ENCODE results near the gene UBE2U. TPM values are rescaled to one million over a fixed set of nuclear protein-coding genes. Genes with fewer than 3 reads are reported as not detected.

The UBE2U gene
- total RNA-seq, 8 experiments from 2014 or later, result 0.47 TPM; not detected in 7

DNA sequence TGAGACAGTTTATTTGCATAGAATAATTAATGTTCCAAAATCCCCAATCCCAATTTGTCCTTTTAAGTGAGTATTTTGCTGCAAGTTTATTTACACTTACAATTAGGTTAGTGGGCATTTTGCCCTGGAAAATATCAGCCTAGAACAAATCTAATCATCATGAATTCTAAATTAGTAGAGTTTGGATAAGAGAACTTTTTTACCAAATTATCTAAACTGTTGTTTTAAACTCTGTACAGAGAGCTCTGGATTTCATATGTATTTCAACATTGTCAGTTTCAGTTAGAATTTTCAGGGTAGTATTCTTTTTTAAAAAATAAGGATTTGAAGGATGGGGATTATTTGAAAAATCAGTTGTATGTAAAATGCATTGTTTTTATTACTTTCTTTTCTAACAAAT is 27.8 kb upstream of the UBE2U start:
- no peaks in the 10 kb centered on the region for H3K4me1 ChIP-seq (replicated peaks in 1 of 2)
- in situ Hi-C loops (cut with MboI; ENCODE audit: low pct_unique_long_range_greater_than_20kb in 2 of 9, low sequenced_read_pairs in 9 of 9, unreplicated experiment in 9 of 9), result no loop called here
- no peak for ATAC-seq (replicated peaks in 6 of 8)
- H3K27ac ChIP-seq, result no peak overlapping the region
- H3K4me3 ChIP-seq, result no peak overlapping the region

DNA sequence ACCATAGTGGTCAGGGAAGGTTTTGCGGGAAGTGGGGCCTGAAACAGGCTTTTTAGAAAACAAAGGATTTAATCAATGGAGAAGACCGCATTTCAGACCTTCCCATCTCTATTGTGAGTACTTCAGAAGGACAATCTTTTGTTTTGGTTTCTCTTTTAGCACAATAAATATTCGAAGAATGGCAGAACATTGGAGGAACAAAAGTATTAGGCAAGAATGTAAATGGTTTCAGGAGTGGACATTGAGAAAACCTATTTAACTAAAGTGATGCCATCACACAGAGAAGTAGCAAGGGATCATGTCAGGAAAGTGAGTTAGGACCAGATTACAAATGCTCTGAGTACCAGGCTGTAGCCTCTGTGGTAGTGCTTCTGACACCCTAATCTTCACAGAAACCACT is 26.8 kb upstream of the UBE2U start:
- WGBS, 10 experiments, result 36 to 90% (median 72%) methylated on average over 1 to 3 of the region's 3 CpGs; no CpG with 5 or more reads in 1 of the 10 experiments
- in situ Hi-C loops (cut with MboI; ENCODE audit: low pct_unique_long_range_greater_than_20kb in 2 of 9, low sequenced_read_pairs in 9 of 9, unreplicated experiment in 9 of 9), result no loop called here
- no peak overlapping the region for H3K27ac ChIP-seq
- H3K4me1 ChIP-seq (replicated peaks in 1 of 2), result no peaks in the 10 kb centered on the region
- no peak overlapping the region for H3K4me3 ChIP-seq
- peak in 2 of 8 experiments; percentile 44 to 57 for ATAC-seq (replicated peaks in 6 of 8)

DNA sequence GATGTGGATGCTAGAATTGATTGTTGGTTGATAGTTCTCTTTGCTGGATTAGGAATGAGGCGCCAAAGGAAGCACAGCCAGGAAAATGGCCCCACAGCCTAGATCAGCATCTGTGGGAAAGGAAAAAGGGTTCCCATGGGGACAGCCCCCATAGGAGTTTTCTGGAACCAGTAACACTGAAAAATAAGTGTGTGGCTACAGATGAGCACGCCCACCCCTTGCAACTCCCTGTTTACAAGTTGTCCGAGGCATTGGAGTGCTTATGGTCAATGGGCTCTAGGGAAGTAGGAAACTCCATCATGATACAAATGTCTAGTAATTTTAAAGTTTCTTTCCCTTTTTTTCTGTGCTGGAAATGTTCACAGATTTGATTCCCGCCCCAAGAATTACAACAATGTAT is 23.8 kb upstream of the UBE2U start:
- 67 to 100% (median 93%) methylated on average over 1 to 4 of the region's 4 CpGs; no CpG with 5 or more reads in 1 of the 10 experiments for WGBS, 10 experiments
- no peak for ATAC-seq (replicated peaks in 6 of 8)
- in situ Hi-C loops (cut with MboI; ENCODE audit: low pct_unique_long_range_greater_than_20kb in 2 of 9, low sequenced_read_pairs in 9 of 9, unreplicated experiment in 9 of 9), result no loop called here
- no peak overlapping the region for H3K4me3 ChIP-seq
- H3K27ac ChIP-seq, result no peak overlapping the region
- no peaks in the 10 kb centered on the region for H3K4me1 ChIP-seq (replicated peaks in 1 of 2)

DNA sequence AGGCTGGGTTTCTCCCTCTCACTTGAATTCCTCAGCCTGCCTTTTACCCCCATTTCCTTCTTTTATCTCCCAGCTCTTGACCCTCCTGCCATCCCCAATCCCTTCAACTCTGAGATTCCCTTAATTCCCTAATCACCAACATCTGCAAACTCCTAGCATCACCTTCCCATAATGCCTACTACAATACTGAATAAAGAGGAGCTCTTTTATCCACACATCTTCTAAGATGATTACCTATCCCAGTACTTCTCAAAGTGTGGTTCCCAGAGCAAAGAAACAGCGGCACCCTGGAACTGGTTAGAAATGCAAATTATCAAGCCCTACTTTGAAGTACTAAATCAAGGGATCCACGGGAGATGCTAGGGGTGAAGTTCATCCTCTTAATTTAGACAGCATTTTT is 21.2 kb upstream of the UBE2U start:
- H3K27ac ChIP-seq, result no peak overlapping the region
- in situ Hi-C loops (cut with MboI; ENCODE audit: low pct_unique_long_range_greater_than_20kb in 2 of 9, low sequenced_read_pairs in 9 of 9, unreplicated experiment in 9 of 9), result no loop called here
- no peak overlapping the region for H3K4me3 ChIP-seq
- ATAC-seq (replicated peaks in 6 of 8), result no peak
- no peaks in the 10 kb centered on the region for H3K4me1 ChIP-seq (replicated peaks in 1 of 2)
- WGBS, 10 experiments, result 67 to 100% (median 88%) methylated on average over 1 to 2 of the region's 2 CpGs; no CpG with 5 or more reads in 3 of the 10 experiments

- in situ Hi-C loops (cut with MboI; ENCODE audit: low pct_unique_long_range_greater_than_20kb in 2 of 9, low sequenced_read_pairs in 9 of 9, unreplicated experiment in 9 of 9), result no loop called here
- no peak for ATAC-seq (replicated peaks in 6 of 8)
- H3K4me3 ChIP-seq, result no peak overlapping the region
- H3K27ac ChIP-seq, result no peak overlapping the region
- H3K4me1 ChIP-seq (replicated peaks in 1 of 2), result no peaks in the 10 kb centered on the region
- 43 to 100% (median 83%) methylated on average over 1 to 5 of the region's 5 CpGs; no CpG with 5 or more reads in 1 of the 10 experiments for WGBS, 10 experiments
Measured at GRCh38 chr1:64183395-64184002, 19.9 kb upstream of the UBE2U start.

DNA sequence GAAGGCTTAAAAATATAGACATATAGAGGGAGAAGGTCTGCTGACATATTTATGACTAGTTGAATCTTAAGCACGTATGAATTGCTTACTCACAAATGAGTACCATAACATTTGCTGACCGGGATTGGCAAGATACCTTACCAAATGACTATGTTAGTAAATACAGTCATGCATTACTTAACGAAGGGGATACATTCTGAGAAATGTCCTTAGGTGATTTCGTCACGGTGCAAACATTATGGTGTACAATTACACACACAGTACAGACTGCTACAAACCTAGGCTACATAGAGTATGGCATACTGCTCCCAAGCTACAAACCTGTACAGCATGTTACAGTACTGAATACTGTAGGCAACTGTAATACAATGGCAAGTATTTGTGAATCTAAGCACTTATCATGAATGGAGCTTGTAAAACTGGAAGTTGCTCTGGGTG is 19.4 kb upstream of the UBE2U start:
- Histone ChIP-seq H3K4me3 (no peak overlapping the region), H3K4me1 (replicated peaks in 1 of 2) (no peaks in the 10 kb centered on the region), H3K27ac (no peak overlapping the region)
- in situ Hi-C loops (cut with MboI; ENCODE audit: low pct_unique_long_range_greater_than_20kb in 2 of 9, low sequenced_read_pairs in 9 of 9, unreplicated experiment in 9 of 9), result no loop called here
- 24 to 98% (median 82%) methylated on average over 1 to 5 of the region's 5 CpGs for WGBS, 10 experiments
- ATAC-seq (replicated peaks in 6 of 8), result peak in 4 of 8 experiments; percentile 26 to 45 (median 32)

- 63 to 100% (median 95%) methylated on average over 4 to 8 of the region's 10 CpGs; no CpG with 5 or more reads in 3 of the 10 experiments for WGBS, 10 experiments
- Histone ChIP-seq H3K27ac (no peak overlapping the region), H3K4me1 (replicated peaks in 1 of 2) (no peaks in the 10 kb centered on the region), H3K4me3 (no peak overlapping the region)
- in situ Hi-C loops (cut with MboI; ENCODE audit: low pct_unique_long_range_greater_than_20kb in 2 of 9, low sequenced_read_pairs in 9 of 9, unreplicated experiment in 9 of 9), result no loop called here
- ATAC-seq (replicated peaks in 6 of 8), result no peak
Measured at GRCh38 chr1:64186138-64186897, 17.1 kb upstream of the UBE2U start.

- H3K27ac ChIP-seq, result no peak overlapping the region
- H3K4me3 ChIP-seq, result no peak overlapping the region
- in situ Hi-C loops (cut with MboI; ENCODE audit: low pct_unique_long_range_greater_than_20kb in 2 of 9, low sequenced_read_pairs in 9 of 9, unreplicated experiment in 9 of 9), result no loop called here
- no peak for ATAC-seq (replicated peaks in 6 of 8)
- WGBS, 10 experiments, result 17 to 100% (median 70%) methylated on average over 1 to 4 of the region's 7 CpGs; no CpG with 5 or more reads in 4 of the 10 experiments
- no peaks in the 10 kb centered on the region for H3K4me1 ChIP-seq (replicated peaks in 1 of 2)
Measured at GRCh38 chr1:64186898-64187280, 16.5 kb upstream of the UBE2U start.

DNA sequence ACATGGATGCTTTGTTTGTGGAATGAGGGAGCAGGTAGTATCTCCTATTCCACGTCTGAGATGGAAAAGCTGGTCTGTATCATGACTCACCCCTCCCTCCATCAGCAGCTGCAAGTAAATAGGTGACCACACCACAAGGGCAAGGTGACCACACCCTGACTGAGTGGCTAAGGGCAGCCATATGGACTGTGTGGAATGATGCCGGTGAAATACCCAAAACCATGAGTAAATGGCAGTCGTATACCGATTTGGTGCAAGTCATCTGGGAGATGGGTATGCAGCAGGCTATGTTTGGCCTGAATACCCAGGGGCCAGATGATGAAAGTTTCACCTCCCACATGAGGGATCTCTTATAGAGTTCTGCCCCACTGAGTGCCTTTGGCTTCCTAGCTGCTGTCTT is 15.8 kb upstream of the UBE2U start:
- Histone ChIP-seq H3K4me3 (no peak overlapping the region), H3K27ac (no peak overlapping the region), H3K4me1 (replicated peaks in 1 of 2) (no peaks in the 10 kb centered on the region)
- in situ Hi-C loops (cut with MboI; ENCODE audit: low pct_unique_long_range_greater_than_20kb in 2 of 9, low sequenced_read_pairs in 9 of 9, unreplicated experiment in 9 of 9), result no loop called here
- ATAC-seq (replicated peaks in 6 of 8), result peak in 2 of 8 experiments; percentile 52 to 93
- WGBS, 10 experiments, result 100% methylated on average over 1 to 3 of the region's 4 CpGs; no CpG with 5 or more reads in 7 of the 10 experiments

GRCh38 chr1:64192290-64192689 is 11.1 kb upstream of the UBE2U start:
- in situ Hi-C loops (cut with MboI; ENCODE audit: low pct_unique_long_range_greater_than_20kb in 2 of 9, low sequenced_read_pairs in 9 of 9, unreplicated experiment in 9 of 9), result no loop called here
- ATAC-seq (replicated peaks in 6 of 8), result no peak
- no peak overlapping the region for H3K4me3 ChIP-seq
- WGBS, 10 experiments, result 83 to 100% (median 97%) methylated on average over 2 to 8 of the region's 8 CpGs; no CpG with 5 or more reads in 3 of the 10 experiments
- no peaks in the 10 kb centered on the region for H3K4me1 ChIP-seq (replicated peaks in 1 of 2)
- H3K27ac ChIP-seq, result no peak overlapping the region

GRCh38 chr1:64194168-64195080 is 9.0 kb upstream of the UBE2U start:
- in situ Hi-C loops (cut with MboI; ENCODE audit: low pct_unique_long_range_greater_than_20kb in 2 of 9, low sequenced_read_pairs in 9 of 9, unreplicated experiment in 9 of 9), result no loop called here
- Histone ChIP-seq H3K27ac (no peak overlapping the region), H3K4me1 (replicated peaks in 1 of 2) (no peaks in the 10 kb centered on the region), H3K4me3 (no peak overlapping the region)
- WGBS, 10 experiments, result 0 to 90% (median 64%) methylated on average over 1 to 8 of the region's 8 CpGs
- ATAC-seq (replicated peaks in 6 of 8), result no peak

DNA sequence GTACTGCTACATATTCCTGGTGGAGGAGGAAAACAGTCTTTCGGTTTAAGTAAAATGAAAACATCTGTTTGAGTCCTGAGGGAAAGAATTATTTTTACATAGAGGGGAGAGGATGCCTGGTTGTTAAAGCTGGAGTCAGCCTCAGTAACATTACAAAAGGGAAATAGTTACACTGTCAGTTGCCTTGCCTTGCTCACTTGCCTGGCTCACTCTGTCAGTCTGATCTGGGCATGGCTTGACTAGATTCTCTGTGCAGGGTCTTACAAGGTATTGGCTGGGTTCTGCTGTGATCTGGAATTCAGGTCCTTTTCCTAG is 8.4 kb upstream of the UBE2U start:
- ATAC-seq (replicated peaks in 6 of 8), result peak in 2 of 8 experiments; percentile 53 to 69
- H3K4me3 ChIP-seq, result no peak overlapping the region
- 0 to 100% (median 54%) methylated on average over 1 of the region's 1 CpG; no CpG with 5 or more reads in 4 of the 10 experiments for WGBS, 10 experiments
- in situ Hi-C loops (cut with MboI; ENCODE audit: low pct_unique_long_range_greater_than_20kb in 2 of 9, low sequenced_read_pairs in 9 of 9, unreplicated experiment in 9 of 9), result no loop called here
- H3K4me1 ChIP-seq (replicated peaks in 1 of 2), result no peaks in the 10 kb centered on the region
- no peak overlapping the region for H3K27ac ChIP-seq

Measured in motor neuron (in vitro differentiated cells).